Measurements from ENCODE around the gene ATF6B.
"Not testable (repeated sequence)": the region's sequence is repeated elsewhere in the genome, so short reads cannot be mapped to it uniquely, and the experiment has no call there.

ATF6B gene

DNA sequence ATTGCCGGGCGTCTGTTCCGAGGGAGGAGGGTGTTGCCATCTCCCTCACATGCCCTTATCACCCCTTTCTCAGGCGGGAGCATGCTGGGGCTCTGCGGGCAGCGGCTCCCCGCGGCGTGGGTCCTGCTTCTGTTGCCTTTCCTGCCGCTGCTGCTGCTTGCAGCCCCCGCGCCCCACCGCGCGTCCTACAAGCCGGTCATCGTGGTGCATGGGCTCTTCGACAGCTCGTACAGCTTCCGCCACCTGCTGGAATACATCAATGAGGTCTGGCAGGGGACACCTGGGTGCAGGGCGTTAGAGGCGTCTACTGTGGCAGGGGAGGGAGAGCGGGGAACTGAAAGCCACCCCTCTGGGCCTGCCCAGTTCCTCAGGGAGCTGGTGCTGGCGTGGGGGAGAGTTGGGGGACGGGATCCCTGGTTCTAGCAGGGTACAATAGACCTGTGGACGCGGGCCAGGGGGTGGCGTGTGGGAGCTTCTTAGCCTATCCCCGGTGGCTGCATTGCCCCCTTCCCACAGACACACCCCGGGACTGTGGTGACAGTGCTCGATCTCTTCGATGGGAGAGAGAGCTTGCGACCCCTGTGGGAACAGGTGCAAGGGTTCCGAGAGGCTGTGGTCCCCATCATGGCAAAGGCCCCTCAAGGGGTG lies 26.6 kb upstream of the ATF6B start:
- peak overlapping the region; percentile 93 for H3K4me3 ChIP-seq (ENCODE audit: low read depth, low read length)

DNA sequence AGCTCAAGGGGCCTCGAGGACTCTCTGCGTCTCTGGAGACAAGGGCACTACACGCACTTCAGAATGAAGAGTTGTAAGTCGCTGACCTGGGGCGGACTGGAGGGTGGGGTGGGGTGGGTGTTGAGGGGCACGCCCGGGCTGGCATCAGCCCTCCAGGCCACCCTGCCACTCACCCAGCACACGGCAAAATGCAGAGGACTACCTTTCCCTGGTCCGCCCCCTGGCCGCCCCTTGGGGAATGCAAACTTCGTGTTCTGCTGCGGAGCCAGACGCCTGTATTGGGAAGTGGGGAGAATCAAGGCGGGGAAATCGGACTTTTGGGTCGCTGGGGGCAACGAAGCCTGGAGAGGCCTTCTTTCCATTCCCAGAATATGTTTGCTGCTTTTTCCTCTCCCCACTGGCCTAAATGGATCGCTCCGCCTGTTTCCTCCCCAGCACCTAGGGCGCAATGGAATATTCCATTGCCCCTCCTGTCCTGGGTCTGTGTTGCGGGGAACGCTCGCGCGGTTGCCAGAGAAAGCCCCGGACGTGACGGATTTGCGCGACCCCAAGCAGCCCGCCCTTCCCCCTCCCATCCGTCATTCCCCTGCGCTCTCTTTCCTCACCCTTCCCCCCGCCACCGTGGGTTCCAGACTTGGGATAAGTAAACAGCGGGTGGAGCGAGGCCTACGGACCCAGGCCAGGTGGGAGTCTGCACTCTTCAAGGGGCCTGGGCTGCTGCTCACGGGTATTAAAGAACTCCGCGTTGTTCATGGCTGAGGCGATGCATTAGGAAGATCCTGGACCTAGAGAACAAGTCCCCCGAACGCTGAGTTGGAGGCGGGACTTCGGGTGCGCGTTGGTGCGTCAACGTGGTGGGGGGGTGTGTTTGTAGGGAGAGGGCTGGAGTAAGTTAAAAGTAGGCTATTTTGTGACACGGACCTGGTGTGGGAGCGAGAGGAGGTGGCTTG lies 25.8 kb upstream of the ATF6B start, which contains the start of gene PPT2:
PPT2 (plus strand) TSS at position 578 of the 950 bp plus-strand sequence. CDS start 454 bp downstream, outside the sequence.
- peak within 1 kb of the TSS; percentile 93 for H3K4me3 ChIP-seq (ENCODE audit: low read depth, low read length)

DNA sequence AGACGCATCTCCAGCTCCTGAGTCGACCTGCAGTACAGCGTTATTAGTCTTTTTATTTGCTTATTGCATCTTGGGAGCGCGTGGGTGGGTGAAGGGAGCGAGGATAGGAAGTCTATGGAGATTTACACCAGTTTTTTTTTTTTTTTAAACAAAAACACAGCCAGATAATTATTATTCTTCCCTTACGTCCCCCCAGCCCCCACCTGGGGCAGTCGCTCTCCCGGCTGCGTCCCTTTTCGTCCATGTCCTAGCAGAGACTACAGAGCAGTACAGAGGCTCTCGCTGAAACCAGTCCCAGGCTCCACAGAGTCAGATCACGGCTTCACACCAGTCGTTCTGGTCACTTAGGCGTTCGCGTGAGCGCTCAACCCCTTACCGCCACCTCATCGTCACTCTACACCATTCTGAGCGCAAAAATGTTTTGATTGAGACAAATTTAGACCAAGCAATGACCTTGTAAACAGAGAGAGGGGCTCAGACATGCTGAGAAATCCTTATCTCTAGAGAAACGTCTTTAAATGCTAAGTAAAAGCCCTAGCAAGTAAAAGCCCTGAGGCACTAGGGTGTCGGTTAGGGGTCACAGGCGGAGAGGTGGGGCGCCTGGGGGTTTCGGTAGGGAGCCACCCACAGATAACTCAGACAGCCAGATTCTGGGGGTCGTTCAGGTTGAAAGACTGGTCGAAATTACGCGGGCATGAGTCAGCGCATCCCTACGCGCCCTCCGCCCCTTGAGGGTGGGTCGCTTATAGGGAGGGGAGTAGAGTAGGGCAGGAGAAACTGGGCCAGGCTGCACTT lies 24.9 kb upstream of the ATF6B start:
- H3K4me3 ChIP-seq (ENCODE audit: low read depth, low read length), result peak overlapping the region; percentile 93

DNA sequence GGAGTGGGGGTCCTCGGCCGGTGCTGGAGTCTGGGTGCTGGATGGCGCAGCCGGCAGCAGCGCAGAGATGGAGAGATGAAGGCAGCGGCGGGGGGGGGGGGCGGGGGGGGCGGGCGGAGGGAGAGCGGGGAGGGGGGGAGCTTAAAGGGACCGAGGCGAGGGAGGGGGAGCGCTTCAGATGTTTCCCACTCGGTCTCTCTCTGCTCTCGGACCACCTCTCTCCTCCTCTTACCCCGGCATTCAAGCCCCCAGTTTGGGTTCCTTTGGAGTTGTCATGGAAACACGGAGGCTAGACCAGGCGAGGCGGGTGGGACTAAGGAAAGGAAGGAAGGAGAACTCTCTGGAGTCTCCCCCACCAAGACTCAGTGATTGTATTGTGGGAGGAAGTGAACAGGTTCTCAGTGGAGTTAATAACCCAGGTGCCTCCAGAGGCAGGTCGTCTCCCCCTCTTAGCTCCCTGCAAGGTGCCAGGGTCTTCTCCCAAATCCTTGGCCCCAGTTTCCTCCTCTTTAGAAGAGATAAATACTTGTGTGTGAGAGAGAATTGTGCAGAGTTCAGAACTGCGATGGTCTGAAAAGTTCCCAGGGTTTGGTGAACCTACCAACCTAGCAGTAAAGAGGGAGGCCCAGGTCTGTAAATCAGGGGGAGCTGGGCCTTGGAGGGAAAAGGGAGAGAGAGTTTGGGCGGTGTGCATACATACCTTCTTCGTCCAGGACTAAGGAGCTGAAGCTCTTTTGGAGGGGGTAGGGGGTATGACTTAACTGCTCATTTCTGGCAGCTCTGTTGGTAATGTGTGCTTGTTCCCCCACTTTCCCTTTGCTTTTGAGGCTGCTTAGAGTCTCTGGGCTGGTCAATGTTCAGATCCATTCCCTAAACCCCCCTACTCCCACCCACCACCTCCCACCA lies 24.1 kb upstream of the ATF6B start, which contains the start of gene PRRT1:
PRRT1 (minus strand) TSS at position 77 of the 906 bp plus-strand sequence. CDS start 112 bp downstream, outside the sequence.
- H3K4me3 ChIP-seq (ENCODE audit: low read depth, low read length), result peak within 1 kb of the TSS; percentile 93

GRCh38 chr6:32151181-32151862 lies 23.3 kb upstream of the ATF6B start:
- no peak overlapping the region for H3K4me3 ChIP-seq (ENCODE audit: low read depth, low read length)

DNA sequence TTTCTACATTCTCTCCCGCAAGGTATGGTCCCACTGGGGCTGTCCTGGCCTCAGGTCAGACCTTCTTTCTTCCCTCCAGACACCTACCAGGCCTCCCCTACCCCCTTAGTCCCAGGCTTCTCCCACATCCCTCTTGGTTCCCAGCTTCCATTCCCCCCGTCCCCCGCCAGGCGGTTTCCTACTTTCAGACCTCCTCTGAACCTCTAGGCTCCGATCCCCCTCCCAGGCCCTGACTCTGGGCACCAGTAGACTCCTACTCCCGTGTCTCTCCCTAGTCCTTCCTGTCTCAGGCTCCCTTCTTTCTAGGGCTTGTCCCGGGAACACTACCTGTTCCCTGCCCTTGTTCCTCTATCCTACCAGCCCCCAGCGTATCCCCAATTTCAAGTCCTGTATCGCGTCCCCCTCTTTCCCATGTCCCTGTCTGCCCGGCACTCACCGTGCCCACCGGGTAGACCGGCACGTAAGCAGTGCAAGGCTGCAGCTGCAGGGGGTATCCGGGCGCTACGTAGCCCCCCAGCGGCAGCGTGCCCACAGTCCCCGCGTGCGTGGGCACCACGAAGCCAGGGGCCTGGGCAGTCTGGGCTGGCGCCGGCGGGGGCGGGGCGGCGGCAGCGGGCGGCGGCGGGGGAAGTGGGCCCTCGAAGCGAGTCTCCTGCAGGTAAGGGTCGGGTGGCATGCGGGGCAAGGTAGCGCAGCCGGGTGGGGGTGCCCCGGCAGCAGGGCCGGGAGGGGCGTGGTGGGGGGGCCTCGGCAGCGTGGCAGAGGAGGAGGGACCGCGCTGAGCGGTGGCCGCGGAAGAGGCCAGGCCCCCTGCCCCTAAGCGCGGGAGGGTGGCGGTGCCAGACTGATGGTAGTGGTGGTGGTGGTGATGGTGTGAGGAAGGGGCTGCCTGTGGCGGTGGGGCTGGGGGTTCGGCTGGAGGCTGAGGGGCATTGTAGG lies 22.2 kb upstream of the ATF6B start:
- peak overlapping the region; percentile 25 for H3K4me3 ChIP-seq (ENCODE audit: low read depth, low read length)

- peak overlapping the region; percentile 36 for H3K4me3 ChIP-seq (ENCODE audit: low read depth, low read length)
Measured at GRCh38 chr6:32149092-32149755, 21.2 kb upstream of the ATF6B start.

- H3K4me3 ChIP-seq (ENCODE audit: low read depth, low read length), result peak overlapping the region; percentile 36
Measured at GRCh38 chr6:32148289-32149091, 20.4 kb upstream of the ATF6B start.

- no peak overlapping the region for H3K4me3 ChIP-seq (ENCODE audit: low read depth, low read length)
Measured at GRCh38 chr6:32147401-32148132, 19.5 kb upstream of the ATF6B start.

GRCh38 chr6:32146687-32147086 lies 18.6 kb upstream of the ATF6B start:
- H3K4me3 ChIP-seq (ENCODE audit: low read depth, low read length), result no peak overlapping the region

- H3K4me3 ChIP-seq (ENCODE audit: low read depth, low read length), result no peak overlapping the region
Measured at GRCh38 chr6:32146287-32146686, 18.2 kb upstream of the ATF6B start.

DNA sequence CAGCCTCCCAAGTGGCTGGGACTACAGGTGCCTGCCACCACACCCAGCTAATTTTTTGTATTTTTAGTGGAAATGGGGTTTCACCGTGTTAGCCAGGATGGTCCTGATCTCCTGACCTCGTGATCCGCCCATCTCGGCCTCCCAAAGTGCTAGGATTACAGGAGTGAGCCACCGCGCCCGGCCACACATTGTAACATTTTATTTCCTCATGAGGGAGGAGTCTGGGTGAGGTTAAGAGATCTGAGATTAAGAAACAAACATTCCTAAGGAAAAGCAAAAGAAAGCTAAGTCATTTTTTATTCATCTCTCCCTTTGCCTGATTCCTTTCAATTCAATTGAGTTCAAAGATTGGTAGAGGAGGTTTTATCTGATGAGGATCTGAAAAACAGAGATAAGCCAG lies 16.2 kb upstream of the ATF6B start:
- H3K4me3 ChIP-seq (ENCODE audit: low read depth, low read length), result not testable (repeated sequence)

DNA sequence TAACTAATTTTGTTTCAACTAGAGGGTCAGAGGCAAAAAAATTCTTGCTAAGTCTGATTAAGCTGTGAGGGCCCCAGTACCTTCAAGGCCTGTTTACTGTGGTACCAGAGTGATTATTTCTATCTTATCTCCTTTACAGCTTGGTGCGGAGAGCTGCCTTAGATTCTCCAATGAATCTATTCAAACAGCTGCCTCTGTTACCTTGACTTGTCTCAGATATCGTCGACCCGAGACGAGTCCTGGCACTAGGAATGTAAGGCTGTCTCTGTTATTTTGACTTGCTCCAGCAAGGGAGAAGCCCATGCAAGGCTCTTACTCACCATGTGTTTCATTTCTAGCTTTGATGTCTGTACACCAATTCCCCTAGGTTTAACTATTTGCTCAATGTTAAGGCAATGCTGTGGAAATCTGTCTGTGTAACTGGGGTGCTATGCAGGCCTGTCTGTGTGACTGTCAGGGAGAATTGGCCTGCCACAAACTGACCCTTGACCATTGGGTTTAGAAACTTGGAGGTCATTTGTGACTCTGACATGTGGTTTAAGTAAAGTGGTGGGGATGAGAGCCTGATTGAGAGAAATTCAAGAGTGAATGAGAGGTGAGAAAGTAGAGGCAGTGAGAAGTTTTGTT lies 12.5 kb upstream of the ATF6B start:
- H3K4me3 ChIP-seq (ENCODE audit: low read depth, low read length), result no peak overlapping the region

GRCh38 chr6:32139590-32139989 lies 11.5 kb upstream of the ATF6B start:
- no peak overlapping the region for H3K4me3 ChIP-seq (ENCODE audit: low read depth, low read length)

- H3K4me3 ChIP-seq (ENCODE audit: low read depth, low read length), result no peak overlapping the region
Measured at GRCh38 chr6:32137454-32137853, 9.4 kb upstream of the ATF6B start.

GRCh38 chr6:32133786-32134185 lies 5.7 kb upstream of the ATF6B start:
- no peak overlapping the region for H3K4me3 ChIP-seq (ENCODE audit: low read depth, low read length)

All from iPS-11a (cell line).